ENCODE data around the gene FILIP1.

DNA sequence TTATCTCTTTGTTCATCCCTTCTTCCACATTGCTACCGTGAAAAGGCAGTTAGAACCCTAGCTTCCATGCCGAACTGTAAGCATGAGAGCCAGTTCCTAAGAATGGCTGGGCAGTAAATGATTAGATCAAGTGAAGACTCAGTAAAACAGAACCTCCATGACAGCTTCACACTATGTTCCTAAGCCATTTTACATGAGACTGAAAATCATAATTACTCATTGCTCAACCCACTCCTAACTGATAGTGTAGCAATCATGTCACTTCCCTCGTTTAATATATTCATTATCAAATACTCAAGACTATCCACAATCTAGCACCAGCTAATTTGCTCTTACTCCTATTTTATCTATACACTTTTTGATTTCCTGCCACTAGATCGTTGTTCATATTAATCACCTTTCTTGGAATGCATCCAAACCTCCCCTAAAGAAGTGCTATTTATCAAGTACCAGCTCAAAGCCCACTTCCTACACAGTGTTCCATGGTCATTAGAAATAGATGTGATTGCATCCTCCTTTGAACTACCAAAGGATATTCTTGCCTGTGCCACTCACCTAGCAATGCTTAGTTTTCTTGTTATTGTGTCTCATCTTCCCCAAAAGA is 215.0 kb downstream of the FILIP1 start:
- no peak for TF ChIP-seq POLR2AphosphoS5 (IDR thresholded peaks at IDR 0.05; ENCODE audit: low read depth, low read length)
- no peak for TF ChIP-seq SIN3A (IDR thresholded peaks at IDR 0.05; ENCODE audit: borderline replicate concordance, insufficient read depth, low read length)
- no peak for TF ChIP-seq FOXP2 (optimal IDR thresholded peaks at IDR 0.05; ENCODE audit: borderline replicate concordance, extremely low read depth, extremely low read length, insufficient read depth)

Measured in PFSK-1 (cell line).